GM12875 (cell line): ENCODE measurements around the gene DPP10.

Experiments used
- H3K4me3 ChIP-seq: one replicate; pipeline ENCODE4 v1.5.1; 2011; ENCODE audit warnings: low read depth, low read length, control low read depth
- TF ChIP-seq, protein P1 (sequence below): IDR thresholded peaks from 2 replicates; pipeline ENCODE4 v1.5.1; 2011; ENCODE audit warnings: low read depth, mild to moderate bottlenecking, control low read depth, inconsistent platforms, low read length, moderate library complexity, borderline replicate concordance; ENCODE audit not compliant: insufficient read depth

Gene DPP10

GRCh38 chr2:115389898-115390565, 947.6 kb downstream of the DPP10 start:
- TF ChIP-seq, protein P1, sequence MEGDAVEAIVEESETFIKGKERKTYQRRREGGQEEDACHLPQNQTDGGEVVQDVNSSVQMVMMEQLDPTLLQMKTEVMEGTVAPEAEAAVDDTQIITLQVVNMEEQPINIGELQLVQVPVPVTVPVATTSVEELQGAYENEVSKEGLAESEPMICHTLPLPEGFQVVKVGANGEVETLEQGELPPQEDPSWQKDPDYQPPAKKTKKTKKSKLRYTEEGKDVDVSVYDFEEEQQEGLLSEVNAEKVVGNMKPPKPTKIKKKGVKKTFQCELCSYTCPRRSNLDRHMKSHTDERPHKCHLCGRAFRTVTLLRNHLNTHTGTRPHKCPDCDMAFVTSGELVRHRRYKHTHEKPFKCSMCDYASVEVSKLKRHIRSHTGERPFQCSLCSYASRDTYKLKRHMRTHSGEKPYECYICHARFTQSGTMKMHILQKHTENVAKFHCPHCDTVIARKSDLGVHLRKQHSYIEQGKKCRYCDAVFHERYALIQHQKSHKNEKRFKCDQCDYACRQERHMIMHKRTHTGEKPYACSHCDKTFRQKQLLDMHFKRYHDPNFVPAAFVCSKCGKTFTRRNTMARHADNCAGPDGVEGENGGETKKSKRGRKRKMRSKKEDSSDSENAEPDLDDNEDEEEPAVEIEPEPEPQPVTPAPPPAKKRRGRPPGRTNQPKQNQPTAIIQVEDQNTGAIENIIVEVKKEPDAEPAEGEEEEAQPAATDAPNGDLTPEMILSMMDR: no peak
- H3K4me3 ChIP-seq: no peak overlapping the region

GRCh38 chr2:115396579-115396978, 954.1 kb downstream of the DPP10 start:
- TF ChIP-seq, protein P1: no peak
- no peak overlapping the region for H3K4me3 ChIP-seq

GRCh38 chr2:115400940-115401339, 958.5 kb downstream of the DPP10 start:
- TF ChIP-seq, protein P1: no peak
- H3K4me3 ChIP-seq: no peak overlapping the region

GRCh38 chr2:115412501-115412900, 970.1 kb downstream of the DPP10 start:
- TF ChIP-seq, protein P1: no peak
- no peak overlapping the region for H3K4me3 ChIP-seq

DNA sequence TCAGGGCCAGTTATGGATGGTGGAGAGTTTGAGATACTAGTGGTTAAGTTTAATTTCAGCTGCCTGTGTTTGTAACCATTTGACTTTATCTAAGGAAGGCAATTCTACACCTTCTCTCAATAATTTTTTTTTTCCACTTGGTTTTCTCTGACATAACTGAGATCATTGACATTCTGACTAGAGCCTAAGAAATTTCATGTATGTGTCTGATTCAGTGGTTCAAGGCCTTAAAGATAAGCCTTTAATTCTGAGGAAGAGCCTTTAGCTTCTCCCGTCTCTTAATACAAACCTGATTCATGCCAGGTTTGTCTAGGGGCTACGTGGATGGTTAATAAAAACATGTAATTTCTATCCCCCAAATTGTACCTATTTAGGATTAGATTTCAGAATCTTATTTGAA, 971.4 kb downstream of the DPP10 start:
- TF ChIP-seq, protein P1: no peak
- no peak overlapping the region for H3K4me3 ChIP-seq

DNA sequence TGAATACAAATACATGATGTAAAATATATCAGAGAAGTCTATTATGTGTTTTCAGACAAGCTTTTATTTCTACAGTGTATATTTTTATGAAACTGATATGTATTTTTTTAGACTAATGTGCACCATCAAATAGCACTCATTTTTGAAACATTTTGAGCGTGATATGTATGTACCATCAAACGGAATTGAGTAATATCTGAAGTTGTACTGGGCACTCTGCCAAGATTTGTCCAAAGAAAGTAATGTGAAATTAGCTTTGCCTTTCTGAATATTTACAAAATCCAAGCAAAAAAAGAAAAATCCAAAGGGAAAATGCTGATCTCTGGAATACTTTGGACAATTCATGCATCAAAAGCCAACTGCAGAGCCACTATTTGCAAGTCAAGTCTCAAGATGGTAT, 972.0 kb downstream of the DPP10 start:
- TF ChIP-seq, protein P1: no peak

GRCh38 chr2:115422004-115422634, 979.7 kb downstream of the DPP10 start:
- TF ChIP-seq, protein P1: no peak
- H3K4me3 ChIP-seq: no peak overlapping the region

More for the DNA sequence above, 972.0 kb downstream of the DPP10 start:
- no peak overlapping the region for H3K4me3 ChIP-seq
